ELR (cell line): ENCODE data around the gene PRMT7.

ENCODE experiments used
- DNase-seq: peaks from one replicate; pipeline ENCODE4 v3.0.0-alpha.2; 2015; ENCODE audit warnings: low read depth

Gene PRMT7

DNA sequence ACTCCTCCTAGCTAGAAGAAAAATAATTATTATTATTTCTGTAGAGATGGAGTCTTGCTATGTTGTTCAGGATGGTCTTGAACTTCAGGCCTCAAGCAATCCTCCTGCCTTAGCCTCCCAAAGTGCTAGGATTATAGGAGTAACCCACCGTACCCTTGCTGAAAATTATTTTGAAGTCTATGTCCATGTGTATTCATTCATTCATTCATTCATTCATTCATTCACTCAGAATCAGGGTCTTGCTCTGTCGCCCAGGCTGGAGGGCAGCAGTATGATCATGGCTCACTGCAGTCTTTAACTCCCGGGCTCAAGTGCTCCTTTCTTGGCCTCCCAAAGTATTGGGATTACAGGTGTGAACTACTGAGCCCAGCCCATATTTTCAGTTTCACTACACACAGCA, 4.2 kb upstream of the PRMT7 start:
- no peak for DNase-seq

DNA sequence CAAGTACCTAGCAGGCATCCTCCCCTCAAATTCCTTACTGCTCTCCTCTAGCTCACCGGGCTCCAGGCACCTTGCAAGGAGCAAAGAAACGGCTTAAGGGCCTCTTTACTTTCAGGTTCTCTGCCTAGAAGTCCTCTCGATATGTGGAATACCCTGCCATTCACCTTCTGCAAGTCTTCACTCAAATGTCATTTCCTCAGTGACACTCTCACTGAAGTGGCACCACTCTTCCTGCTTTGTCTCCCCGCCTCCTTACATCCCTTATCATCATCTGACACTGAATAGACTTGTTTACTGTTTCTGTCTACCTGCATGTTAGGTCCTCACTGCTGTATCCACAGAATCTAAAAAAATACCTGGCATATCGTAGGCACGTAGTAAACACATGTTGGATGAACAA, 1.0 kb upstream of the PRMT7 start:
- no peak for DNase-seq

DNA sequence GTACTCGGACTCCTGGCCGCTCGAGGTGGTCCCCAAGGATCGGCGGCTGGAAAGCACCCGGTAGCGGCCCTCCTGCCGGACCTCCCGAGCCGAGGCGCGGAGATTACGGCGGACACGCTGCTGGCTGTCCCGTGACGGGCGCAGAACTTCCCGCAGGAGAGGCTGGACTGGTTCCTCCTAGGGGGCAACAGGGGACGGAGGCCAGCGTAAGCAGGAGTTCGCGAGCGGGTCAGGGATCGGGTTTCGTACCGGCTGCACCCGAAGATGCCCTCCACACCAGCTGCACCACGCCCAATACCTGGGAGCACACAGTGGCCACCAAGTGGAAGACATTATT, 414 bp upstream of the PRMT7 start:
- no peak for DNase-seq

DNA sequence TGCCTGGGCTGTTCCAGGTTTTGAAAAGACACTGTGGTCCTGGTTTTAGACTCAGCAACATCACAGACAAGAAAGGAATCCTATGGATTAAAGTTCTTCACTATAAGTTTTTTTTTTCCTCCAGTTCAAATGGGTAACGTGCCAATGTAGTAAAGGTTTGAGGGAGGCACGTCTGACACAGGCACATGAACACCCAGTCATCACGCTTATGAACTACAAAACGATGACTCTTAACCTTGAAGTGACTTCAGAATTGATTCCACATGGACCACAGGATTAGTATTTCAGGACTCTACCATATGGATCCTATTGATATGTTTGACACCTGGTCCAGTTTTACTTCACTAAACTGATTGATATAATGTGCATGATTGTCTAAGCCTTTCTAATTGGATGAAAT, 2.3 kb downstream of the PRMT7 start:
- no peak for DNase-seq

DNA sequence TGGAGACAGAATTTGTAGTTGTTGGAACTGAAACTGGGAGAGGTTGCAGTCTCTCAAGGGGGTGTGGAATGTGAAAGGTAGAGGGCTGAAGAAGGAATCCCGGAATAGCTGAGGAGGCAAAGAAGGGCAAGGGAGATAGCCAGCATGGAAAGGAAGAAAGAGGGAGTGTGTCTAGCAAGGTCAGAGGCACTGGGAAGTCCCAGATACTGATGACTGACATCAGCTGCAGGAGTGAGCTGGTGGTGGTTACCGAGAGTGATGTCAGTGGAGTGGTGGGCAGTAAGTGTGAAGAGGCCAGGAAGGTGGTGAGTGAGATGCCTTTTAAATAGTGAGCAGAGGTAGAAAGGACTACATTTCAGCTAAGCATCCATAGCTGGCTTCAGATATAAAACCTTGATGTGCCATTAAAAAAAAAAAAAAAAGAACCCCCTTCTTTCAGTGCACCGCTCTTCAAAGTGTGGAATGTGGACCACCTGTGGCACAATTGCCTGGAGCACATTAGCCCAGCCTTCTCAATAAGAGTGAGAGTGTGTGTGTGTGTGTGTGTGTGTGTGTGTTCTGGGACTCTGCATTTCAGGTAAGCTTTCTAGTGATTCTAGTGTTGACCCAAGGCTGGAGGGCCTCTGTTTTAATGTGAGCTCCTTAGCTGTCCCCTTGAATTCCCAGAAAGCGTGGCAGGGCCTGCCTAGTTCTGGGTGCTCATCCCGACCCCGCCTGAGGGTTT, 8.5 kb downstream of the PRMT7 start:
- no peak for DNase-seq

DNA sequence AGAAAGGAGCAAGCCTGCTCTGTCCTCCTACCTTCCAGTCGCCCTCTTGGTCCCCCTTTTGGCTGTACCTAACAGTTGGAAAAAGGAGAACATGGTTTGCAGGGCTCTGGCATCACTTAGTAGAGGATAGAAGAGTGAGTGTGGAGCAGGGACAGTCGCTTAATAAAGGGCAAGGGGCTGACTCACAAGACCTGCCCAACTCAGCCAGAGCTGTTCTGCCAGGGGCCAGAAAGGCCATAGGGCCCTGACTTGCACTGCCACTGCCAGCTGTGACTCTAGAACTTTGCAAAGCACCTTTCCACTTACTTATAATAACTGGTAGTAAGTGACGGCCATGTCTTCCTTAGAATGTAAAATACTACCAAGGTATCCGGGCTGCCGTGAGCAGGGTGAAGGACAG, 13.5 kb downstream of the PRMT7 start:
- DNase-seq: no peak

DNA sequence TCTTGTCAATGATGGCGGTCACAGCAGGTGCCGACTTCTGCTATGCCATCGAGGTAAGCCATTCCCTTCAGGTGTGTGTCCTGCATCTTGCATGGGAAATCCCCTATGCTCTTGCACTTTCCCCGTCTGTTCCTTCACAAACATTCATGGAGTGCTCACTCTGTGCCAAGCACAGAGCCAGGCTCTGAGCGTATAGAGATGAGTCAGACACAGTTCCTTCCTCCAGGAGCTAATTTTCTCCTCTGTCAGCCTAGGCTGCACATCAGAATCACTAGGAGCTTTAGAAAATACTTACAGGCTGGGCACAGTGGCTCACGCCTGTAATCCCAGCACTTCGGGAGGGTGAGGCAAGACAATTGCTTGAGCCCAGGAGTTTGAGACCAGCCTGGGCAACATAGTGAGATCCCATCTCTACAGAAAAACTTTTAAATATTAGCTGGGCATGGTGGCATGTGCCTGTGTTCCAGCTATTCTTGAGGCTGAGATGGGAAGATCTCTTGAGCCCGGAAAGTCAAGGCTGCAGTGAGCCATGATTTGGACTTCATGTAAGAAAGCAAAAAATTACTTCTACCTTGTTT, 14.1 kb downstream of the PRMT7 start:
- no peak for DNase-seq

DNA sequence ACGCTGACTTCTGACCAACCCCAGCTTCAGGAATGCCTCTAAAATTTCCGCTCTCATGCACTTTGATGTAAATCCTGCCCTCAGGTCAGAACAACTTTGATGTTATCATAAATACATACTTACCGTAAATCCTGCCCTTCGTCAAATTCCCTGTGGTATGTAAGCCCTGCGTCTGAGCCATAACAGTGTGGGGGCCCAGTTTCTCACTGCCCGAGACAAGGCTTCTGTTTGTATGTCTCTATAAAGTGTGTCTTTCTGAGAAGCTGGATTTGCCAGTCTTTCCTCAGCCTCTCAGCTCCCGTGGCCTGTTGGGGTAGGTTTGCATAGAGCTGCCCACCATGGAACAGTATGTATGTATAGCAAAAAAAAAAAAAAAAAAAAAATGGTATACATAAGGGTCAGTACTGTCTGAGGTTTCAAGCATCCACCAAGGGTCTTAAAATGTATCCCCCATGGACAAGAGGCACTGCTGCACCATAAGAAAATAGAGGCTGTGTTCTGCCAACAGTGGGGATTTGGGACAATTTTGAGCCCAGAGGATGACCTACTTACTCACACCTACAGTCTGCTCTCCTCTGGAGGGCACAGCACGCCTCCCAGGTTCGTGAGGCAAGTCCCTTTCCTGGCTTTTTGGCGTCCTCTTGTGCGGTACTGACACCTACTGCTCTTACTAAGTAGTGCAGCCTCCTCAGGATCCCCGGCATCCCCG, 17.5 kb downstream of the PRMT7 start:
- peak; percentile 89 for DNase-seq

DNA sequence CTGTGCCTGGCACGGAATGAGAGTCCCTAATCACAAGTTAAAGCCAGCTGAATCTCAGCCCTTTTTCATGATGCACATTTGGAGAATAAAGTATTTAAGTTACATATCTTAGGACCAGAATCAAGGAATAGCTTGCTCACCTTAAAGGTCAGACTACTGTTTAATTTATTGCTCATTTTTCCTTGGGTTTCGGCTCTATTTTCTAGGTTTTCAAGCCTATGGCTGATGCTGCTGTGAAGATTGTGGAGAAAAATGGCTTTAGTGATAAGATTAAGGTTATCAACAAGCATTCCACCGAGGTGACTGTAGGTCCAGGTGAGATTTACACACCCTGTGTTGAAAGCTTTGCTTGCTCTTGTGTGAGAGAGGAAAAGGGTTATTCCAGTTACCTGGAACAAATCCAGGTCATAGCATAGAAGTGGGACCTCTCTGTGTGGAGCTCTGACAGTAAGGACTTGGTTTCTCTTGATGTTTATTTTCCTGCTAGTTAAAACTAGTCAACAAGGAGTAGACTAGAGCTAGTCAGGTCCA, 18.1 kb downstream of the PRMT7 start:
- no peak for DNase-seq

DNA sequence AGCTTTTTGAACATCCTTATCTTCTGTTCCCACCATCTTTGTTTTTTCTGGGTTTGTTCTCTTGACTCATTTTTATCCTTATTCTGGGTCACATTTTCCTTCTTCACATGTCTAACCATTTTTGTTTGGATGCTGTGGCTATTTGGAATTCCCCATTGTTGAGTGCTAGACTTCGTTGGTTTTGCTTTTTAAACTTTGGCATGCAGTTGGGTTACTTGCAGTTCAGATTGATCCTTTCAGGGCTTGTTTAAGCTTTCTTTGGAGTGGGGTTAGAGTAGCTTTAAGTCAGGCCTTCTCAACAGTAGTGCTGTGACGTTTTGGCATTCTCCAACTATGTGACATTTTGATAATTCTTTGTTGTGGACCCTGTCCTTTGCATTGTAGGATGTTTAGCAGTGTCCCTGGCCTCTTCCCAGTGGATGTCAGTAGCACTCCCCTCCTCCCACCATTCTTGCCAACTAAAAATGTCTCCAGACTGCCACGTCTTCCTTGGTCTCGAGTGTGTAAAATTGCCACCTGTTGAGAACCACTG, 21.1 kb downstream of the PRMT7 start:
- no peak for DNase-seq

DNA sequence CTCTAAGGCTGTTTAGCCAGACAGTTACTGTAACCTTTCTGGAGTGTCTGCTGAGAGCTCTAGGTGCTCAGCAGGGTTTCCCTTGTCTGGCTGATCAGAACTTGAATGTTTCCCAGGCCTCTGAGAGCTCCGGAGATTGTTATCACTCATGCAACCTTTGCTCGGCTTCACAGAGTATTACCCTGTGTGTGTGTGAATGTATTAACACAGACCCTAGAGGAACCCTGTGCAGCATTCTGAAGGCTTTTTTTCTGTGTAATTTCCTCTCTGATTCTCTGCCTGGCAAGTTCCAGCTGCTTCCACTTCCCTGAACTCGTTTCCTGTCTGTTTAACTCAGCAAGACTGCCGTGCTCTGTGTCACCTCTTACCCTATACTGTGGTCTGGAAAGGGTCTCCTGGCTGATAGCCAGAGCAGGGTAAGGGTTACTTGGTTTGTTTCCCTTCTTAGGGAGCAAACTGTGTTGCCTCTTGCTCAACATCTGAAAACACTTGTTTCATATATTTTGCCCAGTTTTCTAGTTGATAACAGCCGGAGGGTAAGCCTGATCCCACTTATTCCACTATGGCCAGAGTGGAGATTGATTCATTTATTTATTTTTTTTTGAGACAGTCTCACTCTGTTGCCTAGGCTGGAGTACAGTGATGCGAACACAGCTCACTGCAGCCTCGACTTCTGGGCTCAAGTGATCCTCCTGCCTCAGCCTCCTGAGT, 21.7 kb downstream of the PRMT7 start:
- no peak for DNase-seq

DNA sequence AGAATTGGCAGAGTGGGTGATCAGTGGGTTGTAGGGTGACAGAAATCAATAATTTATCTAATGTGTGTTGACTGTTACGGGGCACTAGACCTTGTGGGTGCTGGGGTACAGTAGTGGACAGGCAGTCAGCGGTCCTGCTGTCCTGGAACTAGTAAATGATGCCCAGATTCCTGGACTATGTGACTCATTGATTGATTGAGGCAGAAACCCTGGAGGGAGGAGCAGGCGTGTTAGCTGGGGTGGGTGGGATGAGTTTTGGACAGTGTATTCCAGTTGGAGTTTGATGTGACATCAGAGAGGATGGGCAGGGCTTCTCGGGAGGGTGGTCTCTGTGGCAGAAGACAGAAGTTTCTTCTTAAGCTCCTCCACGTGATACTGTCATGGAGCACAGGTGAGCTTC, 24.4 kb downstream of the PRMT7 start:
- peak; percentile 46 for DNase-seq

DNA sequence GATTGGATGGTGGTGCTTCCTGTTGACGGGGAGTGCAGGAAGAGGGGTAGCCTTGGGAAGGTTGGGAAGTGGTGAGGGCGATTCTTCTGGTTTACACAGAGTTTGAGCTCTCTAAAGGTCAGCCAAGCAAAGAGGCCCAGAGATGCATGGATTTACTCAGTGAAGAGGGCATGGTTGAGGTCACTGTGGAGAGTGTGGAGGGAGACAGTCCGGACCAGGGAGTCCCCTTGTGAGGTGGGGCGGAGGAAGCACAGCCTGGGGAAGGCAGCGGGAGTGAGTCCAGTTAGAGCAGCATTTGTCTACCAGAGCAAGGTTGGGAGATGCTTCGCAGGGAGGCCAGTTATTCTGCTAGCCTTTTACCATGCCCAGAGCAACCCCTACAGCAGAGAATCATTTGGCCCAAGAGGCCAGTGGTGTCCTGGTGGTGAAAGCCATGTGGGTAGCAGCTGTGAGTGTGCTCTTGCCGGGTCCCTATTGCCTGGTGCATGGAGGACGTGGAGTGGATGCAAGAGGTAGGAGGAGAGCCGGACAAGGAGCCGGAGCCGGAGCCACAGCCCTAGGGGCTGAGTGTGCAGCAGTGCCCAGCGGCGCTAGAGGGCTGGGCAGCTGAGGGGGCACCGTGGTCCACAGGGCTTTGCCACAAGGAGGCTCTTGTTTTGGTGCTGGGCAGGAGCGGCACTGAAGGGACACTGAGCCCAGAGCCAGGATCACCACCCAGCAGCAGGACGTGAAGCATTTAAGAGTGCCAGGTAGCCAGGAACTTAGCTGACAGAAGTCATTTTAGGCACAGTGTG, 27.7 kb downstream of the PRMT7 start:
- no peak for DNase-seq

DNA sequence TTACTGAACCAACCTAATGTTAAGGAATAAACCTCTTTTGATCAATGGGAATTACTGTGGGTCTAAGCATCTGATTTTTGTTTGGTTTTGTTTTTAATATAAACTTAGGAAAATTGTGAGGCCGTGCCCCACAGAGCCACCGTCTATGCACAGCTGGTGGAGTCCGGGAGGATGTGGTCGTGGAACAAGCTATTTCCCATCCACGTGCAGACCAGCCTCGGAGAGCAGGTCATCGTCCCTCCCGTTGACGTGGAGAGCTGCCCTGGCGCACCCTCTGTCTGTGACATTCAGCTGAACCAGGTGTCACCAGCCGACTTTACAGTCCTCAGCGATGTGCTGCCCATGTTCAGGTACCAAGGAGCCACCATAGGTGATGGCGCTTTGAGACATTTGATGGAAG, 28.4 kb downstream of the PRMT7 start:
- no peak for DNase-seq

DNA sequence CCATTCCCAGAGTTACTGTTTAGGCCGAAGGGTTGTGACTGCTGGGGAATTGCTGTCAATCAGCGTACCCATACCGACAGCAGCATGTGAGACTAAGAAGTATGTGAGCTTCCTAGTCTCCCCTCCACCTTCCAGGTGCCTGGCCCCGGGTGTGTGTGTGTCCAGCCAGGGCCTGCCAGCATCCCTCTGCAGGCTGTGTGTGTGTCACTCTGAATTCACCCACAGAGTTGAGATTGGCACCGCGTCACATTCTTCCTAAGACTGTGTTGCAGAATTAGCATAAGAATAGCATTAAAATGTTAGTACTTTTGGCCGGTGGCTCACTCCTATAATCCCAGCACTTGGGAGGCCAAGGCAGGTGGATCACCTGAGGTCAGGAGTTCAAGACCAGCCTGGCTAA, 31.8 kb downstream of the PRMT7 start:
- no peak for DNase-seq

DNA sequence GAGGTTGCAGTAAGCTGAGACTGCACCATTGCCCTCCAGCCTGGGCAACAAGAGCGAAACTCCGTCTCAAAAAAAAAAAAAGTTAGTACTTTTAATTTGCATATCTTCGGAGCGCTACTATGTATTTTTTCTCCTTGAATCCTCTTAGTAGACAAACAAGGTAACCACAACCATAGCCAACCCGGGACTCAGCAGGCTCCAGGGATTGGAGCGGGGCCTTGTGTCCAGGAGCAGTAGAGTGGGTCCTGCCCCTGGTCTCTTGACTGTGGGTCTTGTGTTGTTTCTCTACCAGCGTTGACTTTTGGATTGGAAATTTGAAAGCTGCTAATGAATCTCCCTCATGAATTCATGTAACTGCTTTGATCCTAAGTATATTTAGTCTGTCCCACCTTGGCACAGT, 32.3 kb downstream of the PRMT7 start:
- DNase-seq: no peak

DNA sequence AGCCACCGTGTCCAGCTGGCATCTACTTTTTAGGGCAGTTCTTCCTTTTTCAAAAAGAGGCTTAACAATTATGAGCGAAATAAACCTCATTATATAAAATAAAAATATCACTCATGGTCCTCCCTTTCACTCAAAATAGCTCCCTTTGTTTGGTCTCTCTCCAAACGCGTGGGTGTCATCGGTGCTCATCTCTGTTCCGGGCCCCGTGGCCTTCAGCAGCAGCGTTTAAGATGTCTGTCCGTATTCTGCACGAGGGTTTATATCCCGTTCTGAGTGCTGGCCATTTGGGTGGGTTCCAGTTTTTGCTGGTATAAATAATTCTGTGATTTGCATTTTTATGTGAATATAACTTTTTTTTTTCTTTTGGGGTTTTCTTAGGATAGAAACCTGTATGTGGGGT, 33.4 kb downstream of the PRMT7 start:
- no peak for DNase-seq

DNA sequence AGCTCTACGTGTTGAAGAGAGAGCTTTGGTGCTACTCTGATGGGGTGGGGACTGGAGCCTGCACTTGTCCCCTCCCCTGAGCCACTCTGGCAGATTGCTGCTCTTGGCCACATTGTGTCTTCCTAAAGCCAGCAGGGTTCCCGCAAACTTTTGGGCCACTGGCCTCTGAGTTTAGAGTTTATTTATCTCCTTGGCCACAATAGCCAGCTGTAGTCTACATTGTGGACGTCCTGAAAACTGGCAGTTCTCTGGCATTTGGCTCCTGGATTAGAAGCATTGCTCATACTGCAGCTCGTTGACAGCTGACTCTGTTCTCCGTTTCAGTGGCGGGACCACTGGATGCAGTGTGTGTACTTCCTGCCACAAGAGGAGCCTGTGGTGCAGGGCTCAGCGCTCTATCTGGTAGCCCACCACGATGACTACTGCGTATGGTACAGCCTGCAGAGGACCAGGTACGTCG, 34.6 kb downstream of the PRMT7 start:
- no peak for DNase-seq

DNA sequence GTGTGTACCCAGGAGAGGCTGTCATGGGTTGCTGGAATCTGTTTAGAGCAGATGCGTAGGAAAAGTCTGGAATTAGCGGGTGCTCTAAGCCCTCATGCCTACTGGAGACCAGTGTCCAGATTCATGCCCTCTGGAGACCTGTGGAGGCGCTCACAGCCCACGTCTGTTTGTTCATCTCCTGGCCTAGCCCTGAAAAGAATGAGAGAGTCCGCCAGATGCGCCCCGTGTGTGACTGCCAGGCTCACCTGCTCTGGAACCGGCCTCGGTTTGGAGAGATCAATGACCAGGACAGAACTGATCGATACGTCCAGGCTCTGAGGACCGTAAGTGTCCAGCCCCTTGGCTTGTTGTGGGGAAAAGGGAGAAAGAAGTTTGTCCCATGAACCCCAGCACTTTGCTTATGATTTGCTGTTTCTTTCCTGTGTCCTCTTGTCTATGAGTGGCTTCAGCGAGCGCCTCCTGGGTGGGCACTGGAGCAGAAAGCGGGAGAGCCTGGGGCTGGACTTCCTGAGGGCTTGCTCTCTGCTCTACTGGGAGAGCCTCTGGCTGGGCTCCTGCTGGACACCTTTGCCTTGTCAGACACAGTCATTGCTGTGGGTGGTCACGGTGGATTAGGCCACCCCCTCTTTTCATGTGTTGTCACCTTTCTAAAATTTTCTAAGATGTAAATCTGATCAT, 35.3 kb downstream of the PRMT7 start:
- no peak for DNase-seq

DNA sequence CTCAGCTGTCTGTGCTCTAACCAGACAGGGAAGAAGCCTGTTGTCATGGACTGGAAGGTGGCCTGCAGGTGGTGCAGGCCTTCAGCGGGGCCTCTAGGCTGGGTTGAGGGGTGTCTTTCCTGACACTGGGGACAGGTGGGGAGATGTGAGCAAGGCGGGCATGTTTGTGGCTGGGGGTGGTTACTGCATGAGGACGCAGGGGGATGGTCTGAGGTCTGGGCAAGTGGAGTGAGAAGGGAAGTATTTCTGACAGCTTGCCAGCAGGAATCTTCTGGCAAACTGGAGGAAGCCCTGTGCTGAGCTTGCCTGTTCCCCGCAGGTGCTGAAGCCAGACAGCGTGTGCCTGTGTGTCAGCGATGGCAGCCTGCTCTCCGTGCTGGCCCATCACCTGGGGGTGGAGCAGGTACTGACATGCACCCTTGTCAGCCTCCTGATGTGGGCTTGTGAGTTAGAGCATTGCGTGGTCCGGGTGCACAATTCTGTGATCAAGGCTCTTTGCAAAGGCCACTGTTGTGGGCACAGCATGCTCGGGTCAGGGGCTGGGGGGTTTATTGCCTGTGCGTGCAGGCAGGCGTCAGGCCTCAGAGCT, 36.2 kb downstream of the PRMT7 start:
- DNase-seq: no peak

DNA sequence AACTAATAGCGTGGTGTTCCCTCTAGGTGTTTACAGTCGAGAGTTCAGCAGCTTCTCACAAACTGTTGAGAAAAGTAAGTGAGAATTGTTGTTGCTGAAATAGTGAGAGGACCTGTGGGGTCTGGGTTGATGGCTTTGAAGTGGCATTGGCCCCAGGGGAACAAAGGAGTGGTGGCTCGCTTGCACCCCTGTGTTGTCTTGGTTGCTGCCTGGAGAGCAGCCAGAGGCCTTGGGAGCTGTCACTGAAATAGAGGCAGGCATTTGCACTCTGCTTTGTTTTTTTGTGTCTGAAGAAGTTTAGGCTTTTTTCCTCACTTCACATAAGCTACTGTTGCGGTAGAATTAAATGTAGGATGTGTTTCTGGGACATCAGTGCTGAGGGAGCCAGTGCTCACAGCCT, 36.8 kb downstream of the PRMT7 start:
- DNase-seq: no peak
